DOHH2 (cell line): ENCODE data around the gene CIBAR2.

Experiments used
- H3F3A ChIP-seq: fragments of 200-600 bp; sonication (generic), shearing (Covaris generic); 2 replicates; pipeline ENCODE4 v1.6.0; 2016; ENCODE audit warnings: antibody characterized with exemption, mild to moderate bottlenecking; ENCODE audit not compliant: control insufficient read depth, insufficient read depth
- H3K27ac ChIP-seq: fragments of 200-600 bp; sonication (generic); 2 replicates; pipeline ENCODE4 v1.5.1; 2014; ENCODE audit warnings: low read depth, mild to moderate bottlenecking, low read length, moderate library complexity
- H3K27me3 ChIP-seq: fragments of 200-600 bp; sonication (generic); 2 replicates; pipeline ENCODE4 v1.6.1; 2014; ENCODE audit warnings: mild to moderate bottlenecking, low read length, mixed read lengths; ENCODE audit not compliant: control insufficient read depth
- H3K36me3 ChIP-seq: fragments of 200-600 bp; sonication (generic); 2 replicates; pipeline ENCODE4 v1.6.1; 2014; ENCODE audit warnings: mild to moderate bottlenecking, low read length, moderate library complexity, mixed read lengths; ENCODE audit not compliant: control insufficient read depth
- H3K4me1 ChIP-seq: fragments of 200-600 bp; sonication (generic); 2 replicates; pipeline ENCODE4 v1.6.1; 2014; ENCODE audit warnings: mild to moderate bottlenecking, low read length, mixed read lengths; ENCODE audit not compliant: control insufficient read depth
- H3K4me2 ChIP-seq: fragments of 200-600 bp; sonication (generic); 2 replicates; pipeline ENCODE4 v1.6.0; 2014; ENCODE audit warnings: mild to moderate bottlenecking, low read length, moderate library complexity
- H3K4me3 ChIP-seq: fragments of 200-600 bp; sonication (generic); 2 replicates; pipeline ENCODE4 v1.5.1; 2014; ENCODE audit warnings: mild to moderate bottlenecking, low read length, mixed read lengths
- H3K79me2 ChIP-seq: fragments of 200-600 bp; sonication (generic); 2 replicates; pipeline ENCODE4 v1.6.1; 2014; ENCODE audit warnings: mild to moderate bottlenecking, low read length, mixed read lengths; ENCODE audit not compliant: control insufficient read depth
- H3K9me2 ChIP-seq: fragments of 200-600 bp; sonication (generic); replicated peaks from 2 replicates; pipeline ENCODE4 v1.6.1; 2014; ENCODE audit warnings: mild to moderate bottlenecking, low read length, mixed read lengths; ENCODE audit not compliant: control insufficient read depth
- H3K9me3 ChIP-seq: fragments of 200-600 bp; sonication (generic); 2 replicates; pipeline ENCODE4 v1.6.1; 2014; ENCODE audit warnings: antibody characterized with exemption, low read length, mixed read lengths; ENCODE audit not compliant: control insufficient read depth, insufficient read depth
- H4K20me1 ChIP-seq: fragments of 200-600 bp; sonication (generic); 2 replicates; pipeline ENCODE4 v1.6.0; 2014; ENCODE audit warnings: low read depth, mild to moderate bottlenecking, antibody characterized with exemption, low read length, moderate library complexity; ENCODE audit not compliant: control insufficient read depth, insufficient read depth
- EZH2phosphoT487 ChIP-seq: fragments of 200-600 bp; sonication (generic); IDR thresholded peaks from 2 replicates; pipeline ENCODE4 v1.6.1; 2017; ENCODE audit warnings: borderline replicate concordance, mild to moderate bottlenecking, antibody characterized with exemption, low read length, moderate library complexity, mixed read lengths
- TF ChIP-seq, protein P1 (sequence below): fragments of 200-600 bp; sonication (generic); IDR thresholded peaks from one replicate; pipeline ENCODE4 v1.5.1; 2014; ENCODE audit warnings: antibody characterized with exemption, mild to moderate bottlenecking, low read depth, low read length; ENCODE audit not compliant: poor library complexity, severe bottlenecking

Gene CIBAR2

DNA sequence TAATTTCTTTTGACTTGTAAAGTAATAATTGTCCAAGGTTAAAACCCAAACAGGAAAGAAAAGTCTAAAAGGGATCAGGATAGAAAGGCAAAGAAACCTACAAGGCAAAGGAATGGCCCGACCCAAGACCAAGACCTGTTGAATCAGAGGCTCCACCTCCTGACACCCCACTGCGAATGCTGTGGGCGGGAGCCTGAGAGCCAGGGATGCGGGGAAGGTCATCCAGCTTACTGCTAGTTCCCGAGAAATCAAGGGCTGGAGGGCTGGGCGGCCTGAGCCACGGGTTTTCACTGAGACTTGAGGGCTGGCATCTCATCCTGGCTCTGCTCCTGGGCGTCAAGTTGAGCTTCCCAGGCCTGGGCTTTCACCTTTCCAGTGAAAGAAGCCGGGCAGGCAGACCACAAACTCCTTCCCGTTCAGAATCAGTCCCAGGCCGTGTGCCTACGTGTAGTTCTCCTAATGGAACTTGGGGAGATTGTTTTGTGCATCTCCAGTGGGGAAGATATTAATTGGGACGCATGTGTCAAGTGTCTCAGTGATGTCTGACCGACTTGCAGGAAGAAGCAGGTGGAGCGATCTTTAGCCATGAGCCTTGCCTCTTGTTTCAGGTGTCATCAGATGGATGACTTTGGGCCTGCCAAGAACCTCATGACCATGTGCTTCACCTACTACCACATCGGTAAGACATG is 36.9 kb downstream of the CIBAR2 start:
- H3K4me3 ChIP-seq, result no peak overlapping the region
- no peaks in the 10 kb centered on the region for H3K9me2 ChIP-seq
- TF ChIP-seq EZH2phosphoT487, result no peak
- TF ChIP-seq, protein P1, sequence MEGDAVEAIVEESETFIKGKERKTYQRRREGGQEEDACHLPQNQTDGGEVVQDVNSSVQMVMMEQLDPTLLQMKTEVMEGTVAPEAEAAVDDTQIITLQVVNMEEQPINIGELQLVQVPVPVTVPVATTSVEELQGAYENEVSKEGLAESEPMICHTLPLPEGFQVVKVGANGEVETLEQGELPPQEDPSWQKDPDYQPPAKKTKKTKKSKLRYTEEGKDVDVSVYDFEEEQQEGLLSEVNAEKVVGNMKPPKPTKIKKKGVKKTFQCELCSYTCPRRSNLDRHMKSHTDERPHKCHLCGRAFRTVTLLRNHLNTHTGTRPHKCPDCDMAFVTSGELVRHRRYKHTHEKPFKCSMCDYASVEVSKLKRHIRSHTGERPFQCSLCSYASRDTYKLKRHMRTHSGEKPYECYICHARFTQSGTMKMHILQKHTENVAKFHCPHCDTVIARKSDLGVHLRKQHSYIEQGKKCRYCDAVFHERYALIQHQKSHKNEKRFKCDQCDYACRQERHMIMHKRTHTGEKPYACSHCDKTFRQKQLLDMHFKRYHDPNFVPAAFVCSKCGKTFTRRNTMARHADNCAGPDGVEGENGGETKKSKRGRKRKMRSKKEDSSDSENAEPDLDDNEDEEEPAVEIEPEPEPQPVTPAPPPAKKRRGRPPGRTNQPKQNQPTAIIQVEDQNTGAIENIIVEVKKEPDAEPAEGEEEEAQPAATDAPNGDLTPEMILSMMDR, result no peak
- no peaks in the 10 kb centered on the region for H3F3A ChIP-seq
- H3K79me2 ChIP-seq, result no peaks in the 10 kb centered on the region
- H3K27ac ChIP-seq, result no peak overlapping the region
- H3K9me3 ChIP-seq, result no peaks in the 10 kb centered on the region
- no peaks in the 10 kb centered on the region for H3K4me1 ChIP-seq
- H3K36me3 ChIP-seq, result no peaks in the 10 kb centered on the region
- no peak overlapping the region for H3K4me2 ChIP-seq
- no peaks in the 10 kb centered on the region for H4K20me1 ChIP-seq
- no peaks in the 10 kb centered on the region for H3K27me3 ChIP-seq

DNA sequence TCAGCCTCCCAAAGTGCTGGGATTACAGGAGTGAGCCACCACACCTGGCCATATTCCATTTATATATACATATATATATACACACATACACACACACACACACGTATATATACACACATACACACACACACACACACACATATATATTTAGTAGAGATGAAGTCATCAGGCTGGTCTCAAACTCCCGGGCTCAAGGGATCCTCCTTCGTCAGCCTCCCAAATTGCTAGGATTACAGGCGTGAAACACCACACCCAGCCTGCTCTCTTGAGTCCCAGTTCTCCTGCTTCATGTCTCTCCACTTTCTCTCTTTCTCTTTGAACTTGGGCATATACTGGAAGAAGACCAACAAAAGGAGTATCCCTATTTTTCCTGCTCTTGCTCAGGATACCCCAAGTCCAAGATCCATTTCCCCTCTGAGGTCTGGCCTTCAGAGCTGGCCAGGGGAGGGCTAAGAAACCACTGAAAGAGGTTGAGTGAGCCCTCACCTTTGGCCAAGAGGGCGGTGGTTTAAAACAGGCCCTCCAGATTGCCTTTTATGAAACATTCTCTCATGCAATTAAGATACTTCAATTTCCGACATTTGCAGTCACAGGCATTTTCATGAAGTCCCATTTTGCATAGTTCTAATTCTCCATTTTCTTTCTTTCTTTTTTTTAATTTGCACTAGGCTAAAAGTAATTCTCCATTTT is 37.9 kb downstream of the CIBAR2 start:
- Histone ChIP-seq H3K36me3 (no peaks in the 10 kb centered on the region), H3K4me2 (no peak overlapping the region), H3K4me1 (no peaks in the 10 kb centered on the region), H3K27me3 (no peaks in the 10 kb centered on the region), H3K79me2 (no peaks in the 10 kb centered on the region), H3K27ac (no peak overlapping the region), H3K9me2 (no peaks in the 10 kb centered on the region), H3K9me3 (no peaks in the 10 kb centered on the region), H4K20me1 (no peaks in the 10 kb centered on the region), H3F3A (no peaks in the 10 kb centered on the region), H3K4me3 (no peak overlapping the region)
- TF ChIP-seq, protein P1, result no peak
- TF ChIP-seq EZH2phosphoT487, result no peak

DNA sequence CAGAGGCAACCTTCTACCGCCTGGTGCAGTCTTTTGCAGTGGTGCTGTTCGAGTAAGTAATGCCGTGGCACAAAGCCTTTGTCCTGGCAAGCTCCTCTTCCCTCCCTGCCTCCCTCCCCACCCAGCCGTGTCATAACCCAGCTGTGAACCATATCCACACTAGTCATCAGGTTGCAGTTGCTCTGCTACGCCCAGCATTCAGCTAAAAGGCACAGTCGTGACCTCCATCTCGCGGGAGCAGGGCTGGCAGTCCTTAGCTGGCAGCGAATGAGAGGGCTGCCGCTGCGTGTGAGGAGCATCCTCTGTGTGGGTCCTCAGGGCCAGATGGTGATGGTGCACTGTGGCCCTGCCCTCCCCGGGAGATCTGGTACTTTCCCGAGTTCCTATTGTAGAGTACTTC is 39.3 kb downstream of the CIBAR2 start:
- Histone ChIP-seq H3K4me1 (no peaks in the 10 kb centered on the region), H3K27ac (no peak overlapping the region), H3K9me2 (no peaks in the 10 kb centered on the region), H3K4me2 (no peak overlapping the region), H3K27me3 (no peaks in the 10 kb centered on the region), H4K20me1 (no peaks in the 10 kb centered on the region), H3K9me3 (no peaks in the 10 kb centered on the region), H3K4me3 (no peak overlapping the region), H3K36me3 (no peaks in the 10 kb centered on the region), H3F3A (no peaks in the 10 kb centered on the region), H3K79me2 (no peaks in the 10 kb centered on the region)
- TF ChIP-seq, protein P1, result no peak
- TF ChIP-seq EZH2phosphoT487, result no peak
